Dedifferentiated amniotic fluid mesenchymal stem cell (primary cell): ENCODE results near the gene UGT1A1.
"Not testable (repeated sequence)": the region's sequence is repeated elsewhere in the genome, so short reads cannot be mapped to it uniquely, and the experiment has no call there.

Experiments
- DNase-seq: peaks from one replicate; pipeline ENCODE4 v3.0.0-alpha.2; 2016; ENCODE audit errors: extremely low spot score

UGT1A1 gene

GRCh38 chr2:233760043-233760442 is at the start of gene UGT1A1:
UGT1A1 (plus strand) TSS chr2:233760270; CDS start chr2:233760288, 18 bp downstream.
- no peak for DNase-seq

GRCh38 chr2:233711312-233712008 is 48.6 kb upstream of the UGT1A1 start:
- DNase-seq: peak; percentile 80

- no peak for DNase-seq
Measured at GRCh38 chr2:233712611-233713261, 47.3 kb upstream of the UGT1A1 start, which contains the start of gene UGT1A5. UGT1A5 (plus strand) TSS chr2:233712907; CDS start chr2:233712992, 85 bp downstream.

- DNase-seq: no peak
Measured at GRCh38 chr2:233713262-233713615, 46.8 kb upstream of the UGT1A1 start.

GRCh38 chr2:233714121-233714520 is 45.9 kb upstream of the UGT1A1 start:
- DNase-seq: no peak

- DNase-seq: no peak
Measured at GRCh38 chr2:233718552-233718951, 41.5 kb upstream of the UGT1A1 start, which contains the start of gene UGT1A4. UGT1A4 (plus strand) TSS chr2:233718736; CDS start chr2:233718821, 85 bp downstream.

- no peak for DNase-seq
Measured at GRCh38 chr2:233728723-233729301, 31.3 kb upstream of the UGT1A1 start, which contains the start of gene UGT1A3. UGT1A3 (plus strand) TSS chr2:233729042; CDS start chr2:233729127, 85 bp downstream.

- not testable (repeated sequence) for DNase-seq
Measured at GRCh38 chr2:233736868-233737653, 23.0 kb upstream of the UGT1A1 start.

GRCh38 chr2:233740870-233741269 is 19.2 kb upstream of the UGT1A1 start:
- no peak for DNase-seq

- no peak for DNase-seq
Measured at GRCh38 chr2:233743464-233744259, 16.4 kb upstream of the UGT1A1 start.

GRCh38 chr2:233745073-233745755 is 14.9 kb upstream of the UGT1A1 start:
- DNase-seq: no peak

- DNase-seq: not testable (repeated sequence)
Measured at GRCh38 chr2:233745838-233746237, 14.2 kb upstream of the UGT1A1 start.

- no peak for DNase-seq
Measured at GRCh38 chr2:233746475-233747282, 13.4 kb upstream of the UGT1A1 start.

- DNase-seq: no peak
Measured at GRCh38 chr2:233747283-233747544, 12.9 kb upstream of the UGT1A1 start.

- DNase-seq: not testable (repeated sequence)
Measured at GRCh38 chr2:233750689-233751088, 9.4 kb upstream of the UGT1A1 start.

- not testable (repeated sequence) for DNase-seq
Measured at GRCh38 chr2:233751212-233752009, 8.7 kb upstream of the UGT1A1 start.

- DNase-seq: no peak
Measured at GRCh38 chr2:233754872-233755611, 5.0 kb upstream of the UGT1A1 start.

- DNase-seq: no peak
Measured at GRCh38 chr2:233756429-233757081, 3.5 kb upstream of the UGT1A1 start.
